ENCODE results near the gene GABARAP.
"Not testable (repeated sequence)": the region's sequence is repeated elsewhere in the genome, so short reads cannot be mapped to it uniquely, and the experiment has no call there.

Gene GABARAP

DNA sequence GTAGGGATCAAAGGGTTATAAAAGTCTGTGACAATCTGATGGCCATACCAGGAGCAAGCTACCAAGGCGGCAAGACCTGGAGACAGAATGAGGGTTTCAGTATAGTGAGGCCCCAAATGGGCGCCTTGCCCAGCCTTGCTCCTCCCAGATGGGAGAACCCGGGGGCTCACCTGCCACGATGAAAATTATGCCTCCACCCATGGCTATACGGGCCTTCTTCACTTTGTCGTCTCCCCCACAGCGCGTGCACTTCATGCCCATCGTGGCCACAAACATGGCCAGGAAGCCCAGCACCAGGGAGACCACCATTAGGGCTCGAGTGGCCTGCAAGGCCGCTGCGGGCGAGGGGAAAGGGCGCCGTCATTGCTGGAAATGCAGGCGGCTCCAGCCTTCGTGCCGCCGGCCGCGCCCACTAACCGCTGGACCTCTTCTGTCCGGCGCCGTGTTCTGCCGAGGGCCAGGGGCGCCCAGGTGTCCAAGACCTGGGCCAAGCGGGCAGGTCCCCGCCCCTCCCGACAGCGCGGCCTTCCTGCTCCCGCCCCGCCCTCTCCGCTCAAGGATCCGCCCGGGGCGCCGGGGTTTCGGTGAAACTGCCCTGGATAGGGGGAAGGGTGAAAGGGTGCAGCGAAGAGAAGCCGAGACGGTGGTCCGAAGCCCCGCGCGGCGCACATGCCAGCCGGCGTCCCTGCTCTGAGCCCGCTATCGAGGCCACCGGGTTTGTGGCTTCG, 18.6 kb upstream of the GABARAP start:
- DNase-seq, result peak; percentile 15

DNA sequence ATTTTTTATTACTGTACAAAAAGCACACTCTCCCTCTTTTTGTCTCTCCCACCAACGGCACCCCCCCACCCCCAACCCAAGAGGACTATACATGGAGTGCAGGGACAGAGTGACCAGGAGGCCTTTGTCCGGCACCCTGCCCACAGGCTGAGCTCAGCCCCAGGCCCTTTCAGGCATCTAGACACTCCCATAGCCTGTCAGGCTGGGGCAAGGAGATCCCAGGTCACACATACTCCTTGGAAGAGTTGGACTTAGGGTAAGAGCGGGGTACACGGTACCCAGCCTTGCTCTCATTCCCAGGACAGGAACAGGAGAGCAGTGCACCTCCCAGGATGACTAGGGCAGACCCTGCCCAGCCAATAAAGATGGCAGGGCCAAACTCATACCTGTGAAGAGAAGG, 17.9 kb upstream of the GABARAP start:
- DNase-seq, result peak; percentile 10

DNA sequence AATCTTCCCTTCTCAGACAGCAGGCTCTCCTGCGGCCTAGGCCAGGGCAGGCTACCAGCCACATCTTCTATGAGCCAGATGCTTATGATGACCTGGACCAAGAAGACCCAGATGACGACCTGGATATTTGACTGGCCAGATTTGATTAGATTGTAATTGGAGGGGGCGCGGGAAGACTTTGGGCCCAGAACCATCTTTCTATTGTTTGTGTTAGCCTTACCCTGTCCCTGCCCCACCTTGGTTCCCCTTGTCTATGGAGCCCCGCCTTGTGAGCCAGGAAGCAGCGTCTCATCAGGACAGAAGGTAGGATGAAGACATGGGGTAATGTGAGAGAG, 17.3 kb upstream of the GABARAP start:
- DNase-seq, result peak; percentile 2

DNA sequence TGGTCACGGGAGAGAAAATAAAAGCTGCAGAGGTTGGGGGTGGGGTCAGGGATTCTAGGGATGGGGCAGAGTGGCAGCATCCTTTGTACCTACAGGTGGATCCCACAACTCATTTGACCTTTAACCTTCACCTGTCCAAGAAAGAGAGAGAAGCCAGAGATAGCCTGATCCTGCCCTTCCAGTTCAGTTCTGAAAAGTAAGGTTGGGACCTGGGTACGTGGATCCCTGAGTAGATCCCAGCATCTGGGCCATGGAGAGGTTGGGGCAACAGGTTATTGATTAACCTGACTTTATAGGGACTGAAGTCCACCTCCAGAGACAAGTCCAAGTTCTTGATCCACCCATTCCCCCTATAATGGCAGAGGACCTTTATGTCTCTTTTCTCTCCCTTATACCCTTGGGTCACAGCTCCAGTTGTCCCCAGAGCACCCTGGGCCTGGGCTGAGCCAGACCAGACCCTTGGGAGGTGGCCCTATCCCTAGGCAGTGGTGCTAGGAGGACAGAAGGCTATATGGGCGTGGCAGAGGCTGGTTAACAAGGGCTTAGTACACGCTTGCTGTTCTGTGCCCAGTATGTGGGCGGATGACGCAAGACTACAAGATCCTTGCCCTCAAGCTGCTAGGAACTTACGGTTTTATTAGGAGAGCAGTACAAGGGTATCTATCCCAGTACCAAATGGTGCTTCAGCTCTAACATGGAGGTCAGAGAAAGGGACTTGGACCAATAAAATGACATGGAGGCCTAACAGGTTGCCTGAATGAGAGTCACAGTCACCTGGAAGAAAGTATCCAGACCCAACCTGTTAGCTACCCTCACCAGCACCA, 16.7 kb upstream of the GABARAP start:
- peak; percentile 15 for DNase-seq

DNA sequence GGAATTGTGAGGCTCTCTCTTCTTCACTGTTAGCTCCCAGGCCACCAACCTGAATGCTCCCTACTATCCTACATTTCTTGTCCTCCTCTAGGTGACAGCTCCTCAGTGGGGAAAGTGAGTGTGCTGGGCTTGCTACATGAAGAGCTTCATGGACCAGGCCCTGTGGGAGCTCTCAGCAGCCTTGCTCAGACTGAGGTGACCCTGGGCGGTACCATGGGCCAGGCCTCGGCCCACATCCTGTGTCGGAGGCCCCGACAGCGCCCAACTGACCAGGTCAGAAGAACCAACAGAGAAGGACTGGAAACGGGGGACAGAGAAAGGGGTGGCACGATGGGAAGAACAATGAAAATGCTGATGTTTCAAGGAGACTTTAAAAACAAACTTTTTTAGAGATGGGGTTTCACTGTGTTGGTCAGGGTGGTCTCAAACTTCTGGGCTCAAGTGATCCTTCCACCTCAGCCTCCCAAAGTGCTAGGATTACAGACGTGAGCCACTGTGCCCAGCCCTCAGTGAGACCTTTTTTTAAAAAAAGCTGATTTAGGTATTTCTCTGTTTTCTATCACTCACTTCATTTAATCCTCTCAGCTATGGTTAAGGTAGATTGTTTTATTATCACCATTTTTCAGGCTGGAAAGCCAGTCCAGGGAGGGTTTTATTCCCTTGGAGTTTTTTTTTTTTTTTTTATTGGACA, 14.7 kb upstream of the GABARAP start:
- no peak for DNase-seq

DNA sequence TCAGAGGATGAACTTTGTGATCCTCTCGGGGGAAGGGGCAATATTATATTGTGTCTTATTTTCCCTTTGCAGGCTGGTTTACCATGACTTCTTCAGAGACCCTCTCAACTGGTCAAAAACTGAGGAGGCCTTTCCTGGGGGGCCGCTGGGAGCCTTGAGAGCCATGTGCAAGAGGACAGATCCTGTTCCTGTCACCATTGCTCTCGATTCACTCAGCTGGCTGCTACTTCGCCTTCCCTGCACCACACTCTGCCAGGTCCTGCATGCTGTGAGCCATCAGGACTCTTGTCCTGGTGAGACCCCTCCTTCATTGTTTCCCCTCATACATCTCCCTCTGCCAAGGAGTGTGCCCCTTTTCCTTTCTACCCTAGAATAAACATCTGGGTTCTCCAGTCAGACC, 12.3 kb upstream of the GABARAP start:
- no peak for DNase-seq

DNA sequence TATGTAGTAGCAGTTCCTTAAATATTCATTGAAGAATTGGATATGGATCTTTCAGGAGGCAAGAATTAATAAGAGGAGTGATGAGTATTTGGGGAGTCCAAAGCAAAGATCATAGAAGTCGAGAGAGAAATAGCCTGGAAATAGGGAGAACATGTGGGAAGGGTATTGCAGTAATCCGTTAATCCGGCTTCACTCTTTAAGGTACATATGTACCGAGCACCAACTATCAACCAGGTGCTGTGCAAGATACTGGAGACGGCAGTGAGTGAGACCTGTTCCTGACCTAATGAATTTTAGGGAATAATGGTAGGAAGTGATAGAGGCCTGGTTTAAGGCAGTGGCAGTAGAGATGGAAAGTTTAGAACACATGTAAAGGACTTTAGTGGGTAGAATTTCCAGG, 10.8 kb upstream of the GABARAP start:
- no peak for DNase-seq

DNA sequence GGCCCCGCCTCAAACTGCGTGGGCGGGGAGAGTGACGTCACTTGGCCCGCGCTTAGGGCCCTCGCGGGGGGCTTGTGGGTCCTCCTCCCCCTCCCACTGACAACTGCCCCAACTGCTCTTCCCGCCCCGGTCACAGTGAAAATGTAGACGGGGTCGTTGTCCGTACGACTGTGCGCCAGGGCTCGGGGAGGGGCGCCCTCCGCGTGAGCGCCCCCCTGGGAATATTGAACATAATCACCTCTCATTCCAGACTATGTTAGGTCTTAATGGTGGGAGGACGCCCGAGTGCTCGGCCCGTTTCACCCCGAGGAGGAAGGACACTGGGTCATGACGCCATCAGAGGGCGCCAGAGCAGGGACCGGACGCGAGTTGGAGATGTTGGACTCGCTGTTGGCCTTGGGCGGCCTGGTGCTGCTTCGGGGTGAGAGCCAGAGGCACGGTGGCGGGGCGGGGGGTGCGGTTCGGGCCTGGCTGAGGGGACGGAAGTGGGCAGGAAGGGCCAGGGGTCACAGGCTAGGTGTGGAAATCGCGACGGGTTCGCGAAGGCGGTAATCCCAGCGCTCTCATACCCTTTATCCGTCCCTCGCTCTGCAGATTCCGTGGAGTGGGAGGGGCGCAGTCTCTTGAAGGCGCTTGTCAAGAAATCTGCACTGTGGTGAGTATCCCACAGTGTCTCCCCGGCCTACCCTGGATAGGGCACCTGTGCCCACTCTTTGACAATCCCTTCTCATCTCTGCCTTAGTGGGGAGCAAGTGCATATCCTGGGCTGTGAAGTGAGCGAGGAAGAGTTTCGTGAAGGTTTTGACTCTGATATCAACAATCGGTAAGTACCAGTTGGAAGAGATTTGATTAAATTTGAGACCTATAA, 10.2 kb upstream of the GABARAP start, which contains the start of gene ELP5:
Gene ELP5 (plus strand): TSS at position 40 of the 868 bp plus-strand sequence. CDS start 336 bp downstream, at position 376.
- DNase-seq, result peak; percentile 91

DNA sequence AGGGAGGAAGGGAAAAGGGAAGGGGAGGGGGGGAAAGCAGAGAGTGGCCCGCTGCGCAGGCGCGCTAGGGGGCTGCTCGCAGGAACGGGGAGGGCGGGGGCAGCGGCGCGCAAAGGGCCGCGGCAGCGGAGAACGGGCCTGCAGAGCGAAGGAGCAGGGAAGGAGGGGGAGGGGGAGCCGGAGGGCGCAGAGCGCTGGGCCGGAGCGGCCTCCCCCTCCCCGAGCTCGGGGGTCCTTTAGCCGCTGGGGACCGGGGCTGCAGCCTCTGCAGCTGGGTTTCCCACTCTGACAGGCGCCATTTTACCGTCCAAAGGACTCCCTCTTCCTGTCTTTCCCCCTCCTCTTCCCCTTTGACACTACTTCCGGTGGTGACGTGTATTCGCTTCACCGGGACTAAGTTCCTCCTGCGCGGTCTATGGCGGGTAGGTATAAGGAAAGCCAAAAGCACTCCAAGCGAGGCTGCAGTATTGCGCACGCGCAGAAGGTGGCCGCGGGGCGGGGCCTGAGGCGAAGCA, 9.5 kb upstream of the GABARAP start, which contains the start of gene CTDNEP1:
Gene CTDNEP1 (minus strand): TSS at position 74 of the 515 bp plus-strand sequence. CDS start 438 bp downstream, outside the sequence.
- peak; percentile 99 for DNase-seq

DNA sequence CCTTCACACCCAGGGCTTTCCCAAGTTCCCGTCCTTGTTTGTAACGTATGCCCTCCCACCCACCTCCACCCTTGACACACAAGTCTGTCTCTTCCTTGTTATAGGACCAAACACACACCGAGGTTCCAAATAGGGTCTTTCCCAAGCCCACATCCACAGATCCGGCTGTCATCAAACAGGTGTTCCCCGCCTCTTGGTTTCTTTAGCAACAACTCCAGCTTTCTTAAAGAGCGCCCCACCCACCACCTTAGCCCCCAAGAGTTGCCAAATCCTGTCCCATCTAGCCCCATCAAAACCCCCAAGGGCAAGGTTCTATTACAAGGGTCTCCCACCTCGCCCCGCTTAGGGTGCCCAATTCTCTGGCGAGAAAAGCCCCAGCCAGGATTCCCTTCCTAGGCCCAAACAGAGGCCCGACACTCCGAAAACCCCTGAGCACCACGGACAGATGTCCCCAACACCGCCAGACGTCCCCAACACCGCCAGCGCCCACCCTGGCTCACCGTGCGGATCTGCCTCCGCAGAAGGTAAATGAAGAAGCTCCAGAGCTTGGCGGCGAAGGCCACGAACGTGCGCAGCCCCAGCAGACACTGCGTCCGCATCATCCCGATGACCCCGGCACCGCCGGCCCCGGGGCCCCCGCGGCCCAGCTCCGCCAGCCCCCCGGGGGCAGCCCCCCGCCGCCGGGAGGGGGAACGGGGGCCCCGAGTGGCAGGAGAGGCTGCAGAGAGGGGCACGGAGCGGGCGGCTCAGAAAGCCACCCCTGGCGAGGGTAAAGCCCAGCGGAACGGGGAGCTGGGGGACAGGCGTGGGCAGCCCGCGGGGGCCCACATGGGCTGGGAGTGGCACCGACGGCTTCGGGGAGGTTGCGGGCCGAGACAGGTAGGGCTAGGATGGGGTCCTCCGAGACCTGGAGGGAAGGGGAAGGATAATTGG, 8.7 kb upstream of the GABARAP start:
- DNase-seq, result peak; percentile 67

DNA sequence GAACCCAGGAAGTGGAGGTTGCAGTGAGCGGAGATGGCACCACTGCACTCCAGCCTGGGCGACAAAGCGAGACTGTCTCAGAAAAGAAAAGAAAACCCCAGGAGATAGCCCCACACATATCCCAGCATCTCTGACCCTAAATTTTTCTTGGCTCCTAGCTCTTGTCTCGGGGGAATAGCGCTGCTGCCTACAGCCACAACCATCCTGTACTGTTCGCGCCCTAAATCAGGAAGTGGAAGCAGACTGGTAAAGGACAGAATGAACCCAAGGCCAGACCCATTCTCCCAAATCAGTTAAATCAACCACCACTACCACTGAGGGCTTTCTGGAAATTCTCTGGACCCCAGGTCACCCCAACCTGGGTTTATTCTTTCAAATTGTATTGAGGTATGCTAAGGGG, 7.6 kb upstream of the GABARAP start:
- DNase-seq, result no peak

DNA sequence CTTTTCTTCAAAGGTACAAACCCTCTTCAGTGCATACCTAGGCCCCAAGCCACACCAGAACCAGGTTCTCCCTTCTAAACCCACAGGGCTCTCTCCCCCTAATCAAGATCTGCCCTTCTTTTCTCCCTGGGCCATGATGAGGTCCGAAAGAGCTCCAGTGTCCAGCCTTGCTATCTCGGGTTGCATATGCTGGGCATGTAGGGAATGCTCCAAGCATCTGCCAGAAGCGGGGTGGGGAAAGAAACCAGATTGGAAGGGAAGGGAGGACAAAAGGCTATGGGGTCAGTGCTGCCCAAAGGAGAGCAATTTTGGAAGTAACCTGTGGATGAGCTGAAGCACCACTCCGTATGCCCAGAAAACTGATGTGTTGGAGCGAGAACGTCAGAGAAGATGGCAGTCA, 7.0 kb upstream of the GABARAP start:
- DNase-seq, result no peak

DNA sequence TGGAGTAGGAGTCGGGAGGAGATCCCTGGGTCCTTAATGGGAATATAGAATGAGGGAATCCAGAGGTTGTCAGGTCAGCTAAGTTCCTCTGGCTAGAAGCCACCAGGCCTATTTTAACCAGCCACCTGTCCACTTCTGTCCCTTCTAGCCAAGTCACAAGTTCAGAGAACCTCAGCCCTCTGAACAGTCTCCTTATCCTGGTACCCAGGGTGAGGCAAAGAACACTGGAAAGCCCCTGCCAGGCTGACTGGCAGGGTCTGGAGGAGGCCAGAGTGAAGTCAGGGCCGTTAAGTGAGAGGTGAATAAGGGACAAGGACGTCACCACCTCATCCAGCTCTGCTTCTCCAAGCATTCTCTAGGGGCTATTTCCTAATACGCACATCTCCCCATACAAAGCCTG, 6.5 kb upstream of the GABARAP start:
- no peak for DNase-seq

DNA sequence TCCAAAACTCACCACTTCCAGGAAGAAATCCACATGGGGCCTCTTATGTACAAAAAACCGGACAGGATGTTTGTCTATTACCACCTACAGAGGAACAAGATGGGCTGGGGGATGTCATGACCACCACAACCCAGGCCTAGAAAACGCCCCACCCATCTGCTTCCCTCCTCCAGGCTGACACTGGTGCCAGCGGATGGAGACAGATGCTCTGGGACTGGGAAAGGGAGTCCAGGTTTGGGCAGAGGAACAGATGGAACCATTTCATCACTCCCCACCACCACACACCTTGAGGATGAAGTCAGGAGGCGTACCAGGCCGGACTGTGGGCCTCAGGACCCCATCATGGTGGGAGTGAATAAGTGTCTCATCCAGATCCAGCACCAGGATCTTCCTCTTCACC, 4.5 kb upstream of the GABARAP start:
- no peak for DNase-seq

DNA sequence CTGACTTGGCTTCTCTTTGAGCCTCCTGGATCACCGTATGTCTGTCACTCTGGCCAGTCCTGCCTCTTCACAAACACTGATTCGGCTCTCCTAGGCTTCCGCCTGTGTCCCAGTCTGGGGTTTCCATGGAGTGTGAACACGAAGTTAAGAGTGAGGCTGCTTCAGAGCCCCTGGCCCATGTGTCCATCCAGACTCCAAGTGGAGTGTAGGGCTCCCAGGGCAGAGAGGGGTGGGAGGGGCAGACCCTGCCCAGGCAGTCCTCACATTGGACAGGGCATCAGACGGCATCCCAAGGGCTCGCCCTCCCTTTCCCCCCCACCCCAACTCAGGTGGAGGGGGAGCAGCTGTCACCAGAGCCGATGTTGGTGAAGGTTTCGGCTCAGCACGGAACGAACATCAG, 1.6 kb upstream of the GABARAP start:
- DNase-seq, result not testable (repeated sequence)

DNA sequence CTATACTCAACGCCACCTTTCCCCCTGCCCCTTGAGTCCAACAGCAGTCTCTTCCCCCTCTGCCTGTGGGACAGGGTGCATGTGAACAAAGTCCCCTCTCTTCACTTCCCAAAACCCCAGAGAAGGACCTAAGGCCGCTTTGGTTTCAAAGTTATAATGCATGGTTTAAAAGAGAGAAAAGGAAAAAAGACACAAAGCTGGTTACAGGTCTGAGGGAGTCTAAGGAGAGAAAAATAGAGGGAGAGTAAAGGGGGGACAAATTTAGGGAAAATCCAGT, 1.1 kb upstream of the GABARAP start:
- DNase-seq, result no peak

DNA sequence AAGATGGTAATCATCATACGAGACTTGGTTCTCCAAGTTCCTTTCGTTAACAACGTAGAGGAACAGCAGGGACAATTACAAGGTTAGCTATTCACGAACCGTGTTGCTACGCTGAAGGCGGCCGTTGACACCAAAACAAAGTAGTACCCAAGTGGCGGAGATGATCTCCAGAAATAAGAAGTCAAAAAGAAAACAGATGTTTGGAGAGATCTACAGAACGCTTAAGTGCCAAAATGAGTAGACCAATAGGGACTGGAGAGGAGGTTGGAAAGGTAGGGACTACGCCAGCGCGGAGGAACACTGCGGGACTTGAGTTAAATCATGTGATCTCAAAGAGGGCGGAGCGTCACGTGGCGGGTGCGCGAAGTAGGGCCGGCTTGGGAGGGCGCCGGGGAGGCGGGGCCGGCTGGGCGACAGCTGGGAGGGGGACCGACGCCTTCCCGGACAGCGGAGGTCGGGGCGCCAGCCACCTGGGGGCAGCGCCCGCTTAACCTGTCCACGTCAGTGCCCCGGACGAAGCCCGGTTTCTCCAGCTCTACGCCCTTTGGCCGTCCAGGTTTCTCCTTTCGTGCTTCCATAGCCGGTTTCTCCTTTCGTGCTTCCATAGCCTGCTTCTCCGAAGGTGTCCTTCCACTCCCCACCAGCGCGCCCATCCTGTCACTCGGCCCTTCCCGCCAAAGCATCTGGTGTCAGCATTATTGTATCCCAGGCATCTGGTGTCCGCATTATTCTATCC, 636 bp upstream of the GABARAP start:
- DNase-seq, result peak; percentile 93

DNA sequence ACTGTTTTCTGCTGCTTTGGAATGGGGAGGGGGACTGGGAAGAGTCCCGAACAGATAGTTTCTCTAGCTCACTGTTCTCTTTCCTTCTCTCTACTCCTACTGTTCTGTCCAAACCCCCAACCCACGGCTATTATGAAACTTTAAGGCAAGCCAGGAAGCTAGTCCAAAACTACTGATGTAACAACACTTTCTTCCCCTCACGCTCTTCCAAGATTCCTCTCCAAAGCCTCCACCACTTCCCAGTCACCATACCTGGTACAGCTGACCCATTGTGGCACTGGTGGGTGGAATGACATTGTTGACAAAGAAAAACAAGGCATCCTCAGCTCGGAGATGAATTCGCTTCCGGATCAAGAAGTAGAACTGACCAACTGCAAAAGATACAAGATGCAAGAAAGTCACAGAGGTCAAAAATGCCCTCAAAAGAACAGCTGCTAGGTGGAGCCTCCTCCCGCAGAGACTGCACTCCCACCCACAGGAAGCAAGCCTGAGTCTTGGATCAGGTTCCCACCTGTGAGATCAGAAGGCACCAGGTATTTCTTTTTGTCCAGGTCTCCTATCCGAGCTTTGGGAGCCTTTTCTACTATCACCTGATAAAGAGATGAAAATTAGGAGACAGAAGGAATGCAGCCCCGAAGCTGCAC, 1.0 kb downstream of the GABARAP start:
- DNase-seq, result no peak

DNA sequence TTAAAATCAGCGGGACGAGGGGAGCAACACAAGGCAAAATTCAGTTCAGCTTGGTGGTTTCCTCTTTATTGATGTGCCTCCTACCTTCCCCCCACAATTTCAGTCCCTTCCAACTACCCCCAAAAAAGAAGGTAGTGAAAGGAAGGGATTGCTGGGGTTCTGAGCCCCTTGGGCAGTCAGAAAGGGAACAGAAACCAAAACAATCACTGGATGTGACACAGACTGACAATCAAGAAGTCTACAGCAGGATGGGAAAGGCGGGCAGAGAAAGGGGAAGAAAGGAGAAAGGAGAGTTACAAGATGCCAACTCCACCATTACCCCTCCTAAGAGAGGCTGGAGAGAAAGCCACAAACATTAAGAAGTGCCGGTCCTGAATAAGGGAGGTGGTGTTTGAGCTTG, 1.9 kb downstream of the GABARAP start:
- DNase-seq, result no peak
